Natural killer cell treated with Interleukin-12 subunit alpha and Interleukin-12 subunit beta and Interleukin-15 and Interleukin-18, amount 100 ng/mL, for 72 hours (primary cell): ENCODE measurements around the gene DLD. TPM values are rescaled to one million over a fixed set of nuclear protein-coding genes. Genes with fewer than 3 reads are reported as not detected.
"Not testable (repeated sequence)": the region's sequence is repeated elsewhere in the genome, so short reads cannot be mapped to it uniquely, and the experiment has no call there.

ENCODE experiments used
- ATAC-seq, 2 donors: fragments of 150-1000 bp; cut with Tn5 transposase in 1 of 2; sonication (Bioruptor Pico), chemical (Tn5 transposase) in 1 of 2; 2 replicates each; pipeline ENCODE4 v1.10.0; 2021
- DNase-seq: peaks from one replicate; pipeline ENCODE4 v3.0.0; 2022; ENCODE audit warnings: low spot score
- H3K27ac Mint-ChIP-seq, 2 donors: 1 replicate in 1 of 2; 2 replicates in 1 of 2; pipeline ENCODE4 v1.8.0; 2022; ENCODE audit warnings: mixed read lengths in 2 of 2, mild to moderate bottlenecking in 1 of 2, moderate library complexity in 1 of 2
- H3K27me3 Mint-ChIP-seq, 2 donors: 1 replicate in 1 of 2; 2 replicates in 1 of 2; pipeline ENCODE4 v1.8.0; 2022; ENCODE audit warnings: mixed read lengths in 2 of 2
- H3K36me3 Mint-ChIP-seq: one replicate; pipeline ENCODE4 v1.8.0; 2022; ENCODE audit warnings: mixed read lengths
- H3K4me1 Mint-ChIP-seq, 2 donors: 1 replicate in 1 of 2; 2 replicates in 1 of 2; pipeline ENCODE4 v1.8.0; 2022; ENCODE audit warnings: low read depth in 2 of 2, mixed read lengths in 2 of 2, mild to moderate bottlenecking in 1 of 2
- H3K4me3 Mint-ChIP-seq: one replicate; pipeline ENCODE4 v1.8.0; 2022; ENCODE audit warnings: mixed read lengths
- H3K9me3 Mint-ChIP-seq: 2 replicates; pipeline ENCODE4 v1.8.0; 2022; ENCODE audit warnings: mixed read lengths
- total RNA-seq, 2 donors: library from RNA; stranded (reverse); gene quantifications; one replicate each; pipeline ENCODE4 v1.2.3, GENCODE V29; 2022

DLD gene
- total RNA-seq, 2 donors from 2014 or later: 67.7 to 85.5 TPM

GRCh38 chr7:107949443-107949935, 58.5 kb downstream of the DLD start:
- peaks cover 0 to 9% of the 10 kb centered on the region in 2 donors for H3K27me3 Mint-ChIP-seq
- no peaks in the 10 kb centered on the region for H3K36me3 Mint-ChIP-seq
- H3K27ac Mint-ChIP-seq: no peak overlapping the region
- DNase-seq: no peak
- H3K4me1 Mint-ChIP-seq: no peaks in the 10 kb centered on the region
- no peaks in the 10 kb centered on the region for H3K9me3 Mint-ChIP-seq
- H3K4me3 Mint-ChIP-seq: no peak overlapping the region
- ATAC-seq: no peak

GRCh38 chr7:107951172-107951787, 60.3 kb downstream of the DLD start:
- no peaks in the 10 kb centered on the region for H3K36me3 Mint-ChIP-seq
- ATAC-seq: no peak

GRCh38 chr7:107951896-107952295, 60.9 kb downstream of the DLD start:
- no peak overlapping the region for H3K27ac Mint-ChIP-seq
- DNase-seq (no peak), ATAC-seq (no peak)
- no peaks in the 10 kb centered on the region for H3K4me1 Mint-ChIP-seq
- H3K9me3 Mint-ChIP-seq: no peaks in the 10 kb centered on the region
- H3K36me3 Mint-ChIP-seq: no peaks in the 10 kb centered on the region
- H3K27me3 Mint-ChIP-seq: peaks cover 0 to 9% of the 10 kb centered on the region in 2 donors
- H3K4me3 Mint-ChIP-seq: no peak overlapping the region

More at GRCh38 chr7:107951172-107951787, 60.3 kb downstream of the DLD start:
- Mint-ChIP-seq H3K27ac (no peak overlapping the region), H3K4me3 (no peak overlapping the region), H3K4me1 (no peaks in the 10 kb centered on the region), H3K9me3 (no peaks in the 10 kb centered on the region), H3K27me3 (peaks cover 0 to 9% of the 10 kb centered on the region in 2 donors)
- no peak for DNase-seq

GRCh38 chr7:107953265-107953923, 62.4 kb downstream of the DLD start:
- Mint-ChIP-seq H3K4me3 (no peak overlapping the region), H3K36me3 (no peaks in the 10 kb centered on the region), H3K27ac (no peak overlapping the region), H3K27me3 (peaks cover 9 to 10% of the 10 kb centered on the region in 2 donors), H3K9me3 (no peaks in the 10 kb centered on the region), H3K4me1 (no peaks in the 10 kb centered on the region)
- DNase-seq: no peak
- no peak for ATAC-seq

- H3K4me3 Mint-ChIP-seq: no peak overlapping the region
Observed at GRCh38 chr7:107953924-107954303, 62.9 kb downstream of the DLD start.

DNA sequence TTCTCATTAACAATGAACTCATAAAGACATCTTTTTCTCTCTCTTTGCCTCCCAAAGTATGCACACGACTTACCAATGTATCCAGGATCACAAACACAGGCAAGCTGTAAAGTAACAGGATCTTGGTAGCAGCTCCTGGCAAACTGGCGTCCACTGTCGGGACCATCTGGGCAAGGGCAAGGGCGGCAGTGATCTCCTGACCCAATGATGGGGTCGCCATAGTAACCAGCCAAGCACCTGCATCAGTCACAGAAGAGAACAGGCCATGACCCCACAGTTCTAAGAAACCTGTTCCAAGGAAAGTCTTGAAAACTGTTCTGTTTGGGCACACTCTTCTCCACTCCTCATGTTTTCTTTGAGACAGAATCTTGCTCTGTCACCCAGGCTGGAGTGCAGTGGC, 64.4 kb downstream of the DLD start:
- H3K4me3 Mint-ChIP-seq: no peak overlapping the region
- ATAC-seq: no peak
- no peak for DNase-seq
- H3K9me3 Mint-ChIP-seq: no peaks in the 10 kb centered on the region
- no peaks in the 10 kb centered on the region for H3K36me3 Mint-ChIP-seq
- H3K4me1 Mint-ChIP-seq: no peaks in the 10 kb centered on the region
- H3K27me3 Mint-ChIP-seq: peaks cover 13 to 24% of the 10 kb centered on the region in 2 donors
- no peak overlapping the region for H3K27ac Mint-ChIP-seq

More at GRCh38 chr7:107953924-107954303, 62.9 kb downstream of the DLD start:
- Mint-ChIP-seq H3K27ac (no peak overlapping the region), H3K36me3 (no peaks in the 10 kb centered on the region), H3K27me3 (peaks cover 14% of the 10 kb centered on the region in 2 donors), H3K4me1 (no peaks in the 10 kb centered on the region), H3K9me3 (no peaks in the 10 kb centered on the region)
- DNase-seq: no peak
- no peak for ATAC-seq

DNA sequence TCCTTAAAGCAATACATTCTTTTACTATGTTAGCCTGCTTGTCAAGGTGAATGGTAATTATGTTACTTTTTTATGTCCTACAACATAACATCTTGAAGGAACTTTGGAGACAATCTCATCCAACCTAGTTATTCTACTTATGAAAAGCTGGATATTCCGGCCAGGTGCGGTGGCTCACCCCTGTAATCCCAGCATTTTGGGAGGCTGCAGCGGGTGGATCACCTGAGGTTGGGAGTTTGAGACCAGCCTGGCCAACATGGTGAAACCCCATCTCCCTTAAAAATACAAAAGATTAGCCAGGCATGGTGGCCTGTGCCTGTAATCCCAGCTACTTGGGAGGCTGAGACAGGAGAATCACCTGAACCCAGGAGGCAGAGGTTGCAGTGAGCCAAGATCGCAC, 66.0 kb downstream of the DLD start:
- H3K27me3 Mint-ChIP-seq: peaks cover 15 to 30% of the 10 kb centered on the region in 2 donors
- H3K9me3 Mint-ChIP-seq: not testable (repeated sequence)

GRCh38 chr7:107957436-107957835, 66.5 kb downstream of the DLD start:
- DNase-seq (no peak), ATAC-seq (no peak)
- Mint-ChIP-seq H3K4me1 (no peaks in the 10 kb centered on the region), H3K4me3 (no peak overlapping the region), H3K27ac (no peak overlapping the region), H3K36me3 (no peaks in the 10 kb centered on the region), H3K27me3 (peaks cover 16 to 32% of the 10 kb centered on the region in 2 donors), H3K9me3 (no peaks in the 10 kb centered on the region)

More for the DNA sequence above, 66.0 kb downstream of the DLD start:
- H3K4me3 Mint-ChIP-seq, H3K4me1 Mint-ChIP-seq, H3K27ac Mint-ChIP-seq, DNase-seq, ATAC-seq, H3K36me3 Mint-ChIP-seq: not testable (repeated sequence)

DNA sequence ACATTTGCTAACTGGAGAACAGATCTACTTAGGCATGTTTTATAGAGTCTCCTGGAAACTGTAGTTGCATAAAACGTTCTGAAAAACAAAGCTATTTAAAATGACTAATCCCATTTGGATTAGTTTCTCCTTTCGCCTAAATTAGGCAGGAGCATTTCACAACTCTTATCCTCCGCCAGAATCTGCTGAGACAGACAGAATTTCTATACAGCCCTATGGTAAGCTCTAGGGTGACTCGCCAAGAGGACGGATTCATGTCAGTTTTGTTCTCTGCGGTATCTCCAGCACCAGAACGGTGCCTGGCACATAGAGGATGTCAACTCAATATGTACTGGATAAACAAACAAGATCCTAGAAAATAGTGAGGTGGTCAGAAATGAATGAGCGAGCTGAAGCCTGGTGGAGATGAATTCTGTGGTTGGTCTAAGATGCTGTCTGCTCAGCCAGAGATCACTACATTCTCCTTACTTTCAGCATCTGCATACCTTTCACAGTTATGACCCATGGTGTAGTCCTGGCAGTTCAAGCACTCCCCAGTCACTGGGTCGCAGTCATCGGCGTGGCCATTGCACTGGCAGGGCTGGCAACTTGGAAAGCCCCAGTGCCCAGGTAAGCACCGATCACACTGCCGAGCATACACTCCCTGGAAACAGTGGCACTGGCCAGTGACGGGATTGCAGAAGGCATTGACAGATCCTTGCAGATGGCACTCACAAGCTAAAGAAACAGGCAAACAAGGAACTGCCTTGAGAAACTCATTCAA, 68.0 kb downstream of the DLD start:
- ATAC-seq (no peak), DNase-seq (no peak)
- Mint-ChIP-seq H3K27ac (no peak overlapping the region), H3K36me3 (no peaks in the 10 kb centered on the region), H3K27me3 (peaks cover 15 to 32% of the 10 kb centered on the region in 2 donors), H3K9me3 (no peaks in the 10 kb centered on the region), H3K4me1 (no peaks in the 10 kb centered on the region), H3K4me3 (no peak overlapping the region)

- H3K4me1 Mint-ChIP-seq: no peaks in the 10 kb centered on the region
- ATAC-seq (no peak), DNase-seq (no peak)
- no peaks in the 10 kb centered on the region for H3K36me3 Mint-ChIP-seq
- no peaks in the 10 kb centered on the region for H3K9me3 Mint-ChIP-seq
- H3K4me3 Mint-ChIP-seq: no peak overlapping the region
- peaks cover 15 to 32% of the 10 kb centered on the region in 2 donors for H3K27me3 Mint-ChIP-seq
- H3K27ac Mint-ChIP-seq: no peak overlapping the region
Observed at GRCh38 chr7:107959527-107959898, 68.5 kb downstream of the DLD start.

- H3K4me1 Mint-ChIP-seq: no peaks in the 10 kb centered on the region
- no peak overlapping the region for H3K27ac Mint-ChIP-seq
- peaks cover 19 to 32% of the 10 kb centered on the region in 2 donors for H3K27me3 Mint-ChIP-seq
- no peak overlapping the region for H3K4me3 Mint-ChIP-seq
- DNase-seq: no peak
- no peaks in the 10 kb centered on the region for H3K36me3 Mint-ChIP-seq
- H3K9me3 Mint-ChIP-seq: no peaks in the 10 kb centered on the region
- no peak for ATAC-seq
Observed at GRCh38 chr7:107960272-107960671, 69.3 kb downstream of the DLD start.

DNA sequence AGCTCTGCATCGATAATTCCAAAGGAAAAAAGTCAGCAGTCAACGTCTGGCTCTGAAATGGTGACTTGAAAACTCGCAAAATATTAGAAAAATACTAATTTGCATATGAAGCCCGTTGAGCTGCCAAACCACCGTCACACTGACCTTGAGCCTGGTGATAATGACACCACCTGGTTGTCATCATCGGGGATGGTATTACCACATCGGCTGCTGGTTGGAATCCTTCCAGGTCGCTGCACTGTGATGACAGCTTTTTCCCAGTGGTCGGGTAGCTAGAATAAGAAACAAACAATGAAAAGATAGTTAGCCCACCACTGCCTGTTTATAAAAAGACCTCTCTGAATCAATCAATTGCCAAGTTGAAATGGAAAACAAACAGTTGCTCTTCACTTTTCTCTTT, 70.4 kb downstream of the DLD start:
- H3K4me3 Mint-ChIP-seq: no peak overlapping the region
- no peaks in the 10 kb centered on the region for H3K4me1 Mint-ChIP-seq
- H3K36me3 Mint-ChIP-seq: no peaks in the 10 kb centered on the region
- no peak for ATAC-seq
- no peak for DNase-seq
- H3K27me3 Mint-ChIP-seq: peaks cover 19 to 32% of the 10 kb centered on the region in 2 donors
- no peak overlapping the region for H3K27ac Mint-ChIP-seq
- no peaks in the 10 kb centered on the region for H3K9me3 Mint-ChIP-seq

DNA sequence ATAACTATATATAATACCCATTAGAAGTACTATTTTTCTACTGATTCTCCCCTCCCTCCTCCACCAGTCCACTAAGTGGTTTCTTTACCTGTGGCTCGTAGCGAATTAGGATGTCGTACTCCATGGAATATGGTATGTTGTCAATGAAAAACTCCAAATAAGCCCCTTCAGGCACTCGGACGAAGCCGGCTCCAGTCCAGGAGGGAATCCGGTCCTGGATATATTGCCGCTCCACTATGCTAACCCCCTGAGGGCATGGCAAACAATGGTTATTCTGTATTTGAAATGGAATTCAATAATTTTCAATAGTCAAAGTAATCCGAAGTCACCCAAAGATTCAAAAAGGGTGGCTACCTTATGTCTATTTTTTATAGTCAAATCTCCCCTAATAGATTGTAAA, 71.8 kb downstream of the DLD start:
- DNase-seq (no peak), ATAC-seq (no peak)
- no peak overlapping the region for H3K27ac Mint-ChIP-seq
- peaks cover 18 to 29% of the 10 kb centered on the region in 2 donors for H3K27me3 Mint-ChIP-seq
- H3K36me3 Mint-ChIP-seq: no peaks in the 10 kb centered on the region
- H3K4me3 Mint-ChIP-seq: no peak overlapping the region
- no peaks in the 10 kb centered on the region for H3K4me1 Mint-ChIP-seq
- no peaks in the 10 kb centered on the region for H3K9me3 Mint-ChIP-seq

- Mint-ChIP-seq H3K9me3 (no peaks in the 10 kb centered on the region), H3K4me1 (no peaks in the 10 kb centered on the region), H3K27me3 (peaks cover 11 to 17% of the 10 kb centered on the region in 2 donors), H3K27ac (no peak overlapping the region), H3K4me3 (no peak overlapping the region), H3K36me3 (no peaks in the 10 kb centered on the region)
- DNase-seq (no peak), ATAC-seq (no peak)
Observed at GRCh38 chr7:107964510-107964909, 73.5 kb downstream of the DLD start.
